GM18909 (cell line): Measurements from ENCODE around the gene TBX15.

Experiments
- ATAC-seq: cut with Tn5 transposase; IDR thresholded peaks from one replicate; pipeline ENCODE4 v1.9.1; 2021; ENCODE audit warnings: mild to moderate bottlenecking; ENCODE audit not compliant: unreplicated experiment, poor library complexity

TBX15 gene

GRCh38 chr1:118988186-118989005 is at the start of gene TBX15:
Gene TBX15, minus strand, starts transcription at chr1:118988343. Its CDS starts 548 bp downstream, at chr1:118987795.
- no peak for ATAC-seq

GRCh38 chr1:119034359-119034758 is 46.2 kb upstream of the TBX15 start:
- no peak for ATAC-seq

GRCh38 chr1:119032986-119033385 is 44.8 kb upstream of the TBX15 start:
- no peak for ATAC-seq

GRCh38 chr1:119027759-119028158 is 39.6 kb upstream of the TBX15 start:
- ATAC-seq, result no peak

- no peak for ATAC-seq
These were observed 38.8 kb upstream of the TBX15 start for GRCh38 chr1:119026956-119027355.

- ATAC-seq, result no peak
These were observed 27.4 kb upstream of the TBX15 start for GRCh38 chr1:119015547-119015946.

- ATAC-seq, result no peak
These were observed 24.2 kb upstream of the TBX15 start for GRCh38 chr1:119012383-119012782.

GRCh38 chr1:119011706-119012105 is 23.6 kb upstream of the TBX15 start:
- ATAC-seq, result no peak

GRCh38 chr1:119011116-119011515 is 23.0 kb upstream of the TBX15 start:
- ATAC-seq, result no peak

- ATAC-seq, result no peak
These were observed 22.1 kb upstream of the TBX15 start for GRCh38 chr1:119010201-119010600.

- ATAC-seq, result no peak
These were observed 21.1 kb upstream of the TBX15 start for GRCh38 chr1:119009312-119009655.

GRCh38 chr1:119008483-119009311 is 20.6 kb upstream of the TBX15 start:
- peak; percentile 76 for ATAC-seq

GRCh38 chr1:119007670-119008482 is 19.7 kb upstream of the TBX15 start:
- peak; percentile 29 for ATAC-seq

- no peak for ATAC-seq
These were observed 19.2 kb upstream of the TBX15 start for GRCh38 chr1:119007339-119007669.

GRCh38 chr1:119006406-119007279 is 18.5 kb upstream of the TBX15 start:
- ATAC-seq, result no peak

GRCh38 chr1:119005724-119006405 is 17.7 kb upstream of the TBX15 start:
- no peak for ATAC-seq

GRCh38 chr1:119004781-119005180 is 16.6 kb upstream of the TBX15 start:
- no peak for ATAC-seq

GRCh38 chr1:119004129-119004527 is 16.0 kb upstream of the TBX15 start:
- ATAC-seq, result no peak

- no peak for ATAC-seq
These were observed 15.4 kb upstream of the TBX15 start for GRCh38 chr1:119003413-119004128.
